SK-N-MC (cell line): ENCODE measurements around the gene BOLA2B.

Experiments used
- EZH2 ChIP-seq: fragments of 200-600 bp; sonication (generic); IDR thresholded peaks from one replicate; pipeline ENCODE4 v1.6.1; 2017; ENCODE audit warnings: antibody characterized with exemption
- FOXP2 ChIP-seq: optimal IDR thresholded peaks from 2 replicates; pipeline ENCODE3; 2011; ENCODE audit warnings: mild to moderate bottlenecking, moderate library complexity; ENCODE audit not compliant: insufficient read depth; ENCODE audit errors: extremely low read length, control extremely low read depth
- POLR2AphosphoS5 ChIP-seq: IDR thresholded peaks from 2 replicates; pipeline ENCODE4 v1.6.1; 2012; ENCODE audit warnings: mild to moderate bottlenecking, low read depth, low read length, borderline replicate concordance

GRCh38 chr16:30179931-30180330, 13.5 kb downstream of the BOLA2B start:
- TF ChIP-seq EZH2 = no peak
- TF ChIP-seq POLR2AphosphoS5 = no peak
- no peak for TF ChIP-seq FOXP2
